Cerebellar nuclear complex (tissue), 1 donor: ENCODE results near the gene TMEM181.
A peak's percentile ranks its signal among the peaks of the same experiment; 100 is the strongest.
"Not testable (repeated sequence)": the region's sequence is repeated elsewhere in the genome, so short reads cannot be mapped to it uniquely, and the experiment has no call there.

Experiments used
- DNase-seq, 2 experiments: peaks; one replicate each; lab custom pipeline; 2025; lab: John Stamatoyannopoulos, UW

The TMEM181 gene

DNA sequence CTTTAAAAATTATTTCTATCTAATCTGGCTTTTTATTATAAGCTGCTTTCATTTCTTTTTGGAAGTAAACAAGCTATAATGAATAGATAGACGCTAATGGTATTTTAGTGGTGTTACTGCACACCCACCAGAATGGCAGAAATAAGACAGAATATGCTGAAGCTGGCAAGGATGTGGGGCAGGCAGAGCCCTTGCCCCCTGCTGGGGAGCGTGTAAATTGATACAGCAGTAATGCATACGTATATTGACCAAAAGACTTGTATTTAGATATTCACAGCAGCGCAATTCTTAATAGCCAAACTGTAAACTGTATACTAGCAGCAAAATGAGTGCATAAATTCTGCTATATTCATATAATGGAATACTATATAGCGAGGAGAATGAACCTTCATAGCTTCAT lies 35.3 kb downstream of the TMEM181 start:
- no peak for DNase-seq

DNA sequence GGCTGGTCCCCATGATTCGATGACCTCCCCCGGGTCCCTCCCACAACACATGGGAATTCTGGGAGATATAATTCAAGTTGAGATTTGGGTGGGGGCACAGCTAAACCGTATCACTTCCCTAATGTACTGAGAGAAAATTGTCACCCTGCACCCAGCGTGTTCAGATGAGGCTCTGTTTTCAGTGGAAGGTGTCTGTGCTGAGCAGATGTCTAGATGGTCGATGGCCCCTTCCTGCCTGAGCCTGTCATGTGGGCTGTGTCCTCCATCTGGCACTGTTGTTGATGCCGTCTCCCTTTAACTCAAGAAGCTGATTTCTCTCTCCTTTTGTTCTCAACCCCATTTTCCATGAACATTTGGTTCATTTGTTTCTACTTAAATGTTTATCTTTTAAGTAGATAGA lies 37.0 kb downstream of the TMEM181 start:
- no peak for DNase-seq

DNA sequence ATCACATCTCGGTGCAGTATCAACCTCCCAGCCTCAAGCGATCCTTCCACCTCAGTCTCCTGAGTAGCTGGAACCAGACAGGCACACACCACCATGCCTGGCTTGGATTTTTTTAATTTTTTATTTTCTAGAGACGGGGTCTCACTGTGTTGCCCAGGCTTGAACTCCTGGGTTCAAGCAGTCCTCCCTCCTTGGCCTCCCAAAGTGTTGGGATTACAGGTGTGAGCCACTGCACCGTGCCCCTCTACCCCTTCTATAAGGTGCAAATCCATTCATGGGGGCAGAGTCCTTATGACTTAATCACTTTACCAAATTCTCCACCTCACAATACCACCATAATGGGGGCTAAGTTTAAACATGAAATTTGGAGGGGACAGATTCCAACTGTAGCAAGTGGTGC lies 37.7 kb downstream of the TMEM181 start:
- no peak for DNase-seq

DNA sequence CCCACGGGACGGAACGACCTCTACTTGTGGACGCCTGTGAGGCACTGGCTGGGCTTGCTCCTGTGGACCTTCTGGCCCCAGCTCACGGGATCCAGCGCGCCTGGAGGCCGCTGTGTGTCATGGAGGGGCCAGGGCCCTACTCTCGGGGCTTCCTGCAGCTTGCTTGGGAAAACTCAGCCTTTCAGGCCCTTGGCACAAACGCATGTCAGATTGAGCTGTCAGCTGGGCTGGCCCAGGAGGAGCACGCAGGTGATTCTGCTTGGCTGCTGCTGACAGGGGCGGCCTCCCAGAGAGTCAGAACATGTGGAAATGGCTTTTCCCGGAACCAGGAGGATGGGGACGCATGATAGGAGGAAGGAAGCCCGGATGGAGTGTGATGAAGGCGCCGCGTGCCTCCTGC lies 39.7 kb downstream of the TMEM181 start:
- no peak for DNase-seq

- no peak for DNase-seq
These were observed 43.6 kb downstream of the TMEM181 start for GRCh38 chr6:158603261-158604047.

- no peak for DNase-seq
These were observed 44.1 kb downstream of the TMEM181 start for GRCh38 chr6:158604048-158604406.

- peak in 1 of 2 experiments; percentile 32 for DNase-seq
These were observed 45.5 kb downstream of the TMEM181 start for GRCh38 chr6:158605266-158605878.

- DNase-seq, result not testable (repeated sequence)
These were observed 46.1 kb downstream of the TMEM181 start for GRCh38 chr6:158606011-158606410.

DNA sequence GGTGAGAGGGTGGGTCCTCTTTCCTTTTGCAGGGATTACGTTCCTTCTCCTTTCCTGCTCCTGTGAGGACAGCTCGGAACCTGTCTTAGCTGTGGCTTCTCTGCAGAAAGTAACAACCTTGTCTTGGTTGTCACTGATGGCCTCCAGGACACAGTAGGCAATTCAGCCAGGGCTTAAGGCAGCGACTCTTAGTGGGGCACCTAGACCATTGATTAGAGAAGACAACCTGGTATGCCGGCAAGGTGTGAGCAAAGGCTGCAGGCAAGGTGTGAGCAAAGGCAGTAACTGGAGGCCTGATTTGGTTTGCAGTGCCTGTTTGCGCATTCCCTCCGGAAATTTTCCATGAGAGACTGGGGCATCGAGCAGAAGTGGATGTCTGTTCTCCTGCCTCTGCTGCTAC lies 47.0 kb downstream of the TMEM181 start:
- DNase-seq, result no peak

DNA sequence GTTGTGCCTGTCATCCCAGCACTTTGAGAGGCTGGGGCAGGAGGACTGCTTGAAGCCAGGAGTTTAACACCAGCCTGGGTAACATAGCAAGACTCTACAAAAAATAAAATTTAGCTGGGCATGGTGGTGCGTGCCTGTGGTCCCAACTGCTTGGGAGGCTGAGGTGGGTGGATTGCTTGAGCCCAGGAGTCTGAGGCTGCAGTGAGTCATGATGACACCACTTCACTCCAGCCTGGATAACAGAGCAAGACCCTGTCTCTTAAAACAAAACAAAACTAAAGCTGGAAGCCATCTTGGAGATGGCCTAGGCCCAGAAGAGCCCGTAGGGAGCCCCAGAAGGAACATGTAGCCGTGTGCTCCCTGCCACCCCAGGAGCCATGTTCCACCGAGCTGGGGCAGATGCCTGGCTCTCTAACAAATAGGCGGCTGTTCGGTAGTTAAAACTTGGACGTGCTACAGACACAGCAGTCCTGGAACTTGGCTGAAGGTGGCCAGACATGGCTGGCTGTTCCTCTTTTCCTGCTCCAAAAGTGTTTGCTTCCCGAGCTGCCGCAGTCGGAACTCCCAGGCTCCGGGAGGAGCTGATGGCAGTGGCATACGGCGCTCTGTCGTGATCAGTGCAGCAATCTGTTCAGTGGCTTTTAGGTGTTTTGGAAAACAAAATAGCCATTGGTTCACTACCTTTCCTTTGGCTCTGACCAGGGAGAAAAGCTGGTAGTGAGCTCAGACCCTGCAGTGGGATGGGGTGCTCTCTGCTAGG lies 47.7 kb downstream of the TMEM181 start:
- no peak for DNase-seq

DNA sequence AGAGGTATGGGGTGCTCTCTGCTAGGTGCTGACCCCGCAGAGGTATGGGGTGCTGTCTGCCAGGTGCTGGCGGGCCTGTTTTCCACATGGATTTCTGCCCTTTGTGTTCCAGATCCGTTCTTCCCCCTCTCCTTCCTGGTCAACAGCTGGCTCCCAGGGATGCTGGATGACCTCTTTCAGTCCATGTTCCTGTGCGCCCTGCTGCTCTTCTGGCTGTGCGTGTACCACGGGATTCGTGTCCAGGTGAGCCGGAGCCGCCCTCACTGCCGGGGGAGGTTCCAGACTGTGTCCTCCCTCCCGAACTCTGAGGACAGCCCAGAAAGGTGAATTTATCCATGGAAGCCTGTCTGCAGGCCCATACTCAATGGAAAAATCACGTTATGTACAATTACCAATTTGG lies 48.3 kb downstream of the TMEM181 start:
- DNase-seq, result no peak

DNA sequence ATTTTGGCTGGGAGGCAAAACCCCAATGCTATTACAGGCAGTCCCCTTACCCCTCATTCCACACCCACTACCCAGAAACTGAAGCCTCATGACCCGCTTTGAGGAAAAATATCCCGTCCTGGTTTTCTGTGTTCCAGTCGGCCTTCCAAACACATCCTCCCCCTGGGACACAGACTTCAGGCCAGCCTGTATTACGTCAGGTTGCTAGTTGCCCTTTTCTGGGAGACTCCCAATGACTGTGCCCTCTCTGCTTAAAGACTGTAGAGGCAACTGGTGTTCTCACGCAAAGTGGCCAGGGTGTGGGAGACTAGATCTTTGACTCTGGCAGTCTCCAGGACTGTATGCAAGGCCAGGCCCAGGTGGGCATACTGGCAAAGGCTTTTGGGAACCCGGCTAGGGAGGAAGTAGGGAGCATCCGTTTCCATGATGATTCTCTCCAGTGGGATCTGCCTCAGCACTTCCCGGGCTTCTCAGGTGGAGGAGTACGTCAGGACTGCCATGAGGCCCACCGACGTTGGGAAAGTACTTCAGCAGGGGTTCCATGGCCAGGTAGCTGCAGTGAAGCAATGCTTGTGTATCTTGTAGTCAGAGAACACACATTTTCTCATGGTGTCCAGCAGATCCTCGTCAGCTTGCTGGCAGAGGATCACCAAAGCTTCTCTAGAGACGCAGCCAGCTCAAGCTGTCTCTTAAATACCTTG lies 49.7 kb downstream of the TMEM181 start:
- DNase-seq, result no peak

DNA sequence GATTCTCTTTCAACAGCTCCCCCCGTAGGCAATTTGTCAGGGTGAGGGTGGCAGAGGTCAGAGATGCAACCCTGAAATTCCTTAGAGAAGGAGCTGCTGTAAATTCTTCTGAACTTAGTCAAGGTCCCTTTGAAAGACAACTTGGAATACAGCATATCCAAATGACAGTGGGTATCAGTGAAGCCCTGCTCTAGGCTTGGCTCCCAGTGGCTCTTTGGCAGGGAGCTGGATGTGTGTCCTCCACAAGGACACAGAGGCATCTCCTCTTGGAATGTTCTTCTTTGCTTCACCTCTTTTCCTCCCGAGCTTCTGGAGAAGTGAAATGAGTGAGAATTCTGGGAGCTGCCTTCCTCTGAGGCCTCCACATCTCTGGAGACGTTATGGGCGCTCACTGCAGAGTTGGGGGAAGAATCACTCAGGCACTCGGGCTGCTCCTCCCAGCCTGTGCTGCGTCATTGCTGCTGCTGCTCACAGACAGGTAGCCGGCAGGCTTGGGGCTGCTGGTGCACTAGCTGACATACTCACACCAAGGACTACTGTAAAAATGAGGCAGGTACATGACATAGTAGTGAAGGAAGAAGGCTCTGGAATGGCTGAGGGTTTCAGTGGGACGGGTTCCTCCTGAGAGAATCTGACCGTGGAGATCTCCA lies 50.6 kb downstream of the TMEM181 start:
- no peak for DNase-seq

DNA sequence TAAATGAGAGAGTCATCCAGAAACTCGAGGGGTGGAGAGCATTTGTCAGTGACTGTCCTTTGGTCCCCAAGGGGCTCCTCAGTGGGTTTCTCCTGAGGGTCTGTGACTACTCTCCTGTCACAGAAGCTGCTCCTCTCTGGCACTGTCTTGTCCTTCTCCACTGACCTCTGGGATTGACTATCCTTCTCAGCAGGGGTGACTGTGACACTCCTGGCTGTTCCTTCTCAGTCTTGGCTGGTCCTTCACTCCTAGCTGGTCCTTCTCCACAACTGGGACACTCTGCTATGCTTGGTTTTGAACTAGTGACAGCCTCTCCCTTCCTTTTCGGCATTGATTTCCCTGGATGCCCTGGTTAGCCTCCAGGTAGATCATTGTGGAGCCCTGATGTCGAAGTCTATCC lies 51.1 kb downstream of the TMEM181 start:
- DNase-seq, result no peak

DNA sequence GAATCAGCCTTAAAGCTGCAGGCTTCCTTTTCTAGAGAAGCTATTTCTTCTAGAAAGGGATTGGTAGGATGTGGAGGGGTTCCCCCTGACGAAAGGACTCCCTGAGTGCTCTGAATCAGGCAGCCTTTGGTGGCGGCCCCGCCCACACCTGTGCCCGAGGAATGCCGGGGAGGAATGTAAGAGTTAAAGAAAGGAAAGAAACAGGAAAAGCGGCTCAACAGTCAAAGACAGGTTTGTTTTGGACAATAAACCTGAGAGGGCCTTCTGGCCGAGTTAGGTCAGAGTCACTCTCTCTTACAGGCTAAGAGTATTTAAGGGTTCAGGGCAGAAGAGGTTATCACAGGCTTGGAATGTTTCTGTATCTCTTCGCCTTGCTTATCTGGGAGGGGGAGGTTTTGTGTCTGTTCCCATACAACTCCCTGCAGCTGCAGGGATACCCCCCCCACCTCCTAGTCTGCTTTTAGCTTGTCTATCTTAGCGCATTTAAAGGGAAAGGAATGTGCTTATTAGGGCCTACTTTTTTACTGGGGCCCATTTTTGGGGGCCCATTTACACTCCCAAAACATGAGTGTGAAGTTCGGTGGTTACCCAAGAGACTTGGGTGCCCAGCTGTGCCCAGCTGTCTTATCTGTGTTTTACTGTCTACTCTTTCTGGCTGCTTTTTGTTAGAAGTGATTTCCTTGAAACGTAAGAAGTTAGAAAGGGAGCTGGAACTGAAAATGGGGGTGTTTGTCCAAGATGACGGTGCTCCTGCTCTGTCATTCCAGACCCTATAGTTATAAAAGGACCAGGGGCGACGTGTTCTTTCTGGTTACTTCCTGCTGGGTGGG lies 51.9 kb downstream of the TMEM181 start:
- no peak for DNase-seq

DNA sequence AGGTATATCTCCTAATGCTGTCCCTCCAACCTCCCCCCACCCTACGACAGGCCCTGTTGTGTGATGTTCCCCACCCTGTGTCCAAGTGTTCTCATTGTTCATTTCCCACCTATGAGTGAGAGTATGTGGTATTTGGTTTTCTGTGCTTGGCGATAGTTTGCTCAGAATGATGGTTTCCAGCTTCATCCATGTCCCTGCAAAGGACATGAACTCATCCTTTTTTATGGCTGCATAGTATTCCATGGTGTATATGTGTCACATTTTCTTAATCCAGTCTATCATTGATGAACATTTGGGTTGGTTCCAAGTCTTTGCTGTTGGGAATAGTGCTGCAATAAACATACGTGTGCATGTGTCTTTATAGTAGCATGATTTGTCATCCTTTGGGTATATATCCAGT lies 54.7 kb downstream of the TMEM181 start:
- not testable (repeated sequence) for DNase-seq

- DNase-seq, result not testable (repeated sequence)
These were observed 58.4 kb downstream of the TMEM181 start for GRCh38 chr6:158618289-158618688.

DNA sequence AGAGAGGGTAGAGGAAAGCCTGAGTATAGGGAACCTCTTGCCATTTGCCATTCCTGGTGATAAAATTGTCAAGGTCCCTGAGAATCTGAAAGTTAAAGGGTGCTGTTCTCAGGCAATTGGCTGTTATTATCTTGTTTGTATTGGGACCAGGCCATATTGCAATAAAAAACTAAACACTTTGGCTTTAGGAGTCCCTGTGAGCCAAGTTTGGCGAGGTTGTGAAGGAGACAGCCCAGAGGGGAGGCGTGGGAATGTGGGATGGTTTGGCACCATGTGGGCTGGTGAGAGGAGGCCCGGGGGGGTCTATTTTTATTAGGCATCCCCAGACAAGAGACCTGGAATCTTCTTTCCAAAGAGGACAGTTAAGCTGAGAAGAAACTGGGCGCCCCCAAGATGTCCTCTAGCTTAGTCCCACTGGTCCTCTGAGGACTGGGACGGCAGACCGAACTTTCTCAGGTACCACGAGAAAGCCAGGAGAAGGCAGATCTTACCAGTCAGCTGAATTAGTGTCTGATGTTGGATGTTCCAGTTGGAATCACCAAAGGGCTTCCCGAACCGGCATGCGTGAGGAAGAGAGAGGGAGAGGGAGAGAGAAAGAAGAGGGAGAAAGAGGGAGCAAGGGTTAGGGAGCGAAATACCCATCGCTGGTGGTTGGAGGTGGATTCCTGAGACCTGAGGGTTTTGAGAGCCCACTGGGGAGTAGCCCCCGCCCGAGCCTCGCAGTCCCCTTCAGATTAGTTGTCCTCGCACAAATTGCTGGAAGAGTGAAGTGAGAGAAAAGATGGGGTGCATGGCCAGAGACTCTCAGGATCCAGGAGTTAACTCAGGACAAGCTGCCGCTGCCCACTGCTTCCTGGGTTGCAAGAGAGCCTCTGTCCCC lies 60.3 kb downstream of the TMEM181 start:
- no peak for DNase-seq

- no peak for DNase-seq
These were observed 61.2 kb downstream of the TMEM181 start for GRCh38 chr6:158620963-158621693.
